Neutrophil (primary cell): Measurements from ENCODE around the gene GLYATL2.

ENCODE experiments used
- H3K27ac ChIP-seq: fragments of 200-600 bp; sonication (generic); 2 replicates; pipeline ENCODE4 v1.5.1; 2016; ENCODE audit warnings: mild to moderate bottlenecking, moderate library complexity
- H3K27me3 ChIP-seq: fragments of 200-600 bp; sonication (generic); 2 replicates; pipeline ENCODE4 v1.6.0; 2016; ENCODE audit warnings: mild to moderate bottlenecking
- H3K36me3 ChIP-seq: fragments of 200-600 bp; sonication (generic); 2 replicates; pipeline ENCODE4 v1.5.1; 2017
- H3K4me1 ChIP-seq, 2 experiments: fragments of 200-600 bp in 1 of 2; sonication (generic) in 1 of 2; 1 replicate in 1 of 2; 2 replicates in 1 of 2; pipeline versions ENCODE4 v1.5.1 to v1.6.1; 2013 to 2016; ENCODE audit warnings: low read depth in 1 of 2, low read length in 1 of 2, mild to moderate bottlenecking in 1 of 2, moderate library complexity in 1 of 2; ENCODE audit not compliant: control insufficient read depth in 1 of 2, insufficient read depth in 1 of 2
- H3K4me3 ChIP-seq, 2 experiments: fragments of 200-600 bp in 1 of 2; sonication (generic) in 1 of 2; 1 replicate in 1 of 2; 2 replicates in 1 of 2; pipeline ENCODE4 v1.5.1; 2013 to 2016; ENCODE audit warnings: low read depth in 1 of 2, low read length in 1 of 2, mild to moderate bottlenecking in 1 of 2, moderate library complexity in 1 of 2
- H3K9me3 ChIP-seq: fragments of 200-600 bp; sonication (generic); 2 replicates; pipeline ENCODE4 v1.5.1; 2016
- TF ChIP-seq, protein P1 (sequence below): fragments of 200-600 bp; sonication (generic); IDR thresholded peaks from 2 replicates; pipeline ENCODE4 v1.5.1; 2016; ENCODE audit warnings: antibody characterized with exemption

The GLYATL2 gene, protein sequence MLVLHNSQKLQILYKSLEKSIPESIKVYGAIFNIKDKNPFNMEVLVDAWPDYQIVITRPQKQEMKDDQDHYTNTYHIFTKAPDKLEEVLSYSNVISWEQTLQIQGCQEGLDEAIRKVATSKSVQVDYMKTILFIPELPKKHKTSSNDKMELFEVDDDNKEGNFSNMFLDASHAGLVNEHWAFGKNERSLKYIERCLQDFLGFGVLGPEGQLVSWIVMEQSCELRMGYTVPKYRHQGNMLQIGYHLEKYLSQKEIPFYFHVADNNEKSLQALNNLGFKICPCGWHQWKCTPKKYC

DNA sequence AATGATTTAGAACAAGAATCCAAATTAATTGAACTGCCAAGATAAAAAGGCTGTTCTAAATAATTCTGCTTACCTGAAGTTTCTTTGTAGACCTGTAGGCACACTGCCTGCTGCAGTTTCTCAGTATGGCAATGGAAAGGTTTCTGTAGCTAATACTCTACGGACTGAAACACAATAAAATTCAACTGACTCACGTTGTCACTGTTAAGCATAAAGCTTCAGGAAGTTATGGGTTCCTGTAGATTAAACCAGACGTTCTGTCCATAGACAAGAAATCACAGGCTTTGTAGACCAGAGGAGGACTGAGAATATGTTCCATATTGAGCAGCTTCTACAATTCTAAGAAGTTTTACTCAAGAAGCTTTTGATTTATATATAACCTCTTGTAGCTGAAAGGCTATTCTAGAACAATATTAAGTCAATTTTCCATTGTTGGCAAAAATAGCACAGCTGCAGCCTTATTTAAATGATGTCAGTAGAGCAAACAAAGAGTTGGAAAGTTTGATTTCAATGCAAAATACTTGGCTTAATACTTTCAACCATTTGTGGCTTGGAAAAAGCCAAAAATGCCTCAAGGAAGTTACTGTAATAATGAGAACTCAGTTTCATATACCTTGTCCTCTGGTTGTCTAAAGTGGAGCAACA is at the start of gene GLYATL2:
Gene GLYATL2, minus strand, starts transcription at position 344 of the 645 bp plus-strand sequence. CDS start 5,092 bp downstream, outside the sequence.
- no peak within 1 kb of the TSS for H3K27ac ChIP-seq
- H3K36me3 ChIP-seq = no peaks in the 10 kb centered on the region
- H3K4me3 ChIP-seq = no peak within 1 kb of the TSS

DNA sequence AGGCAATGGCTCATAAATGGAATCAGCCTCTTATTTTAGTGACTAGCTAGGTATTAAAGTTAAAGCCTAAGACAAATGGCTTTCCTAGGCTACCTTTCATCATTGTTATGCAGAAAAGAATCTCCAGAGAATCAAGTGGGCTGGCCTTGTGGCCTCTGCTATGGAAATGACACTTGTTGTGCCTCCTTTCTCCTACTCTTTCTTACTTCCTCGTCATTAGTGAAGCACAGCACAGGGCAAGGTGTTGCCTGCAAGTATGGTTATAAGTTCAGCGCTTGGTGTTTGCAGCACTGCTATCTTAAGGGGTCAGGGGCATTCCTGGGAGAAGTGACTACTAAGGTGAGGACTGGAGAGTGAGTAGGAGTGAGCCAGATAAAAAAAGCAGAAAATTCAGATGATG is 49.4 kb upstream of the GLYATL2 start:
- TF ChIP-seq, protein P1, sequence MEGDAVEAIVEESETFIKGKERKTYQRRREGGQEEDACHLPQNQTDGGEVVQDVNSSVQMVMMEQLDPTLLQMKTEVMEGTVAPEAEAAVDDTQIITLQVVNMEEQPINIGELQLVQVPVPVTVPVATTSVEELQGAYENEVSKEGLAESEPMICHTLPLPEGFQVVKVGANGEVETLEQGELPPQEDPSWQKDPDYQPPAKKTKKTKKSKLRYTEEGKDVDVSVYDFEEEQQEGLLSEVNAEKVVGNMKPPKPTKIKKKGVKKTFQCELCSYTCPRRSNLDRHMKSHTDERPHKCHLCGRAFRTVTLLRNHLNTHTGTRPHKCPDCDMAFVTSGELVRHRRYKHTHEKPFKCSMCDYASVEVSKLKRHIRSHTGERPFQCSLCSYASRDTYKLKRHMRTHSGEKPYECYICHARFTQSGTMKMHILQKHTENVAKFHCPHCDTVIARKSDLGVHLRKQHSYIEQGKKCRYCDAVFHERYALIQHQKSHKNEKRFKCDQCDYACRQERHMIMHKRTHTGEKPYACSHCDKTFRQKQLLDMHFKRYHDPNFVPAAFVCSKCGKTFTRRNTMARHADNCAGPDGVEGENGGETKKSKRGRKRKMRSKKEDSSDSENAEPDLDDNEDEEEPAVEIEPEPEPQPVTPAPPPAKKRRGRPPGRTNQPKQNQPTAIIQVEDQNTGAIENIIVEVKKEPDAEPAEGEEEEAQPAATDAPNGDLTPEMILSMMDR = no peak
- Histone ChIP-seq H3K4me3 (no peak overlapping the region), H3K36me3 (no peaks in the 10 kb centered on the region), H3K27me3 (no peaks in the 10 kb centered on the region), H3K9me3 (no peaks in the 10 kb centered on the region), H3K4me1 (no peaks in the 10 kb centered on the region), H3K27ac (no peak overlapping the region)

More for the DNA sequence above, at the start of gene GLYATL2:
- H3K4me1 ChIP-seq = no peaks in the 10 kb centered on the region
- H3K9me3 ChIP-seq = no peaks in the 10 kb centered on the region
- H3K27me3 ChIP-seq = peaks cover 21% of the 10 kb centered on the region
- TF ChIP-seq, protein P1 = no peak

DNA sequence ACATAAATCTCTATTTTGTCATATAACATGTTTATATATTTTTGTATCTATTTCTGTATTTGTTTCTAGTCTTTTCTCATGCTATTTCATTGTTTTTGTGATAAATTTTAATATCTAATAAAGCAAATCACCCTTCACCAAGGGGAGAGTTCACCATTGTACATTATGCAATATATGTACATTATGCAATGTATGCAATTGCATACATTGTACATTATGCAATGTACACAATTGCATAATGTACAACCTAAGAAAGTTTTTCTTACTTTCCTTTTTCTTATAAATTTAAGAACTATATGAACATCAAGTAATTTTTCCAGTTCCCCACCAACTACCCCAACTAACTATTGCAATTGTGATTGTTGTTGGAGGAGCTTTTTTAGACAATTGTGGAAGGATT is 44.1 kb upstream of the GLYATL2 start:
- H3K27ac ChIP-seq = no peak overlapping the region
- no peak overlapping the region for H3K4me3 ChIP-seq
- H3K27me3 ChIP-seq = no peaks in the 10 kb centered on the region
- H3K36me3 ChIP-seq = no peaks in the 10 kb centered on the region
- no peaks in the 10 kb centered on the region for H3K9me3 ChIP-seq
- no peaks in the 10 kb centered on the region for H3K4me1 ChIP-seq
- TF ChIP-seq, protein P1 = no peak

DNA sequence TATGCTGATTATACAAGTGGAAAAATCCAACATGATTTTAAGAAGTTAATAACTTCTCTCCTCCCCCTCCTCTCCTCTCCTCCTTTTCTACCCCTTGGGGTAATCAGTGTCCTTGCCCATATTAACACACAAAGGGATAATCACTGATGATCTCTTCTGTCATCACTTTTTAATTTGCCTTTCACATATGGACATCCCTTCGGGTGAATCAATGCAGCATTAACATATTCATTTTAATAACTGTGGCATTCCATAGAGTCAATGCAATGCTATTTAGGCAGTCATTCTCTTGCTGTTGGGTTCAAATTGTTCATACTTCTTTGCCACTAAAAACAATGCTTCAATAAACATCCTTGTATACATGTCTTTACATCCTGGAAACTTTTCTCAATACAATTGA is 42.9 kb upstream of the GLYATL2 start:
- no peaks in the 10 kb centered on the region for H3K4me1 ChIP-seq
- H3K27ac ChIP-seq = no peak overlapping the region
- H3K4me3 ChIP-seq = no peak overlapping the region
- TF ChIP-seq, protein P1 = no peak
- H3K36me3 ChIP-seq = no peaks in the 10 kb centered on the region
- no peaks in the 10 kb centered on the region for H3K27me3 ChIP-seq
- H3K9me3 ChIP-seq = no peaks in the 10 kb centered on the region

DNA sequence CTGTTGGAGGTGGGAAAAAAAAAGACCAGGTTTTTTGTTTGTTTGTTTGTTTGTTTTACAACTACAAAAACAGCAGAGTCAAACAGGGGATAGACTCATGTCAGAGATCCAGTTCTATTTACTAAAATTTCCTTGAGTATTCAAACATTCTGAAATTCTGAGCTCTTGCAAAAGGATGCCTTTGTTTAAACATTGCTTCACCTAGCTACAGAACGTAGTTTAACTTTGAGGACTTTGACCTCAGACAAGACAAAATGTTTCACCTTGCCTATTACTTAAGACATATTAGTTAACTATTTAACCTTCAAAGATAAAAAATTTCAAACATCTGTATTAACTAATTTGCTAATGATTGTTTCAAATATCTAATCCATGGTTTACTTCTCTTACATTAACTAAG is 36.1 kb upstream of the GLYATL2 start:
- H3K9me3 ChIP-seq = no peaks in the 10 kb centered on the region
- no peak overlapping the region for H3K27ac ChIP-seq
- H3K4me1 ChIP-seq = no peaks in the 10 kb centered on the region
- no peak overlapping the region for H3K4me3 ChIP-seq
- no peaks in the 10 kb centered on the region for H3K36me3 ChIP-seq
- TF ChIP-seq, protein P1 = no peak
- H3K27me3 ChIP-seq = no peaks in the 10 kb centered on the region
